GM21717 (cell line): ENCODE data around the gene KLHL6.
"Not testable (repeated sequence)": the region's sequence is repeated elsewhere in the genome, so short reads cannot be mapped to it uniquely, and the experiment has no call there.

Experiments
- ATAC-seq: cut with Tn5 transposase; IDR thresholded peaks from one replicate; pipeline ENCODE4 v1.9.1; 2021; ENCODE audit warnings: mild to moderate bottlenecking, moderate library complexity; ENCODE audit not compliant: unreplicated experiment

KLHL6 gene

DNA sequence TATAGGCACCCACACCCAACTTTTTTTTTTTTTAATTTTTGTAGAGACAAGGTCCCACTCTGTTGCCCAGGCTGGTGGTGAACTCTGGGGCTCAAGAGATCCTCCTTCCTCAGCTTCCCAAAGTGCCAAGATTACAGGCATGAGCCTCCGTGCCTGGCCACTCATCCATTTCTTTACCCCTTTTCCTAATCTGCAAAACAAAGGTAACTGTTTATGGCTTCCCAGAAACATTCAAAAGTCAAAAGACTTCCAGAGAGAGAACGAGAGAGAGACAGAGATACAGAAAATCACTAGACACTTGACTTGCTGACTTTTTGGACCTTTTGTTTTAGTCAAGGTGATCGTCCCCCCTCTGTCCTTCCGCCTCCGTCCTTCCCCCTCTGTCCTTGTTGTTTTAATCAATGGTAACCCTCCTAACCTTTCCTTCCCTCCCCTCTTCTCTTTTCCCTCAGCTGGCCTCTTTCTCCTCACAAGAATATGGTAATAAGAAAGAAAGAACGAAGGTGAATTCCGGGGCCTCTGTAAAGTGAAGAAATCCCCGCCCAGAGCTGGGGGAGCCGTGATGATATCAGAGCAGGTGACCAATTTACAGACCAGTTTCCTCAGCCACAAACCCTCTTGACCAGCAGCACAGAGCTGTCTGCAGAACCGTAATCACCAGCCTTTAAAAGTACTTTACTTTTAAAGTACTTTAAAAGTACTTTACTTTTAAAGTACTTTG is 21.9 kb downstream of the KLHL6 start:
- ATAC-seq = no peak

DNA sequence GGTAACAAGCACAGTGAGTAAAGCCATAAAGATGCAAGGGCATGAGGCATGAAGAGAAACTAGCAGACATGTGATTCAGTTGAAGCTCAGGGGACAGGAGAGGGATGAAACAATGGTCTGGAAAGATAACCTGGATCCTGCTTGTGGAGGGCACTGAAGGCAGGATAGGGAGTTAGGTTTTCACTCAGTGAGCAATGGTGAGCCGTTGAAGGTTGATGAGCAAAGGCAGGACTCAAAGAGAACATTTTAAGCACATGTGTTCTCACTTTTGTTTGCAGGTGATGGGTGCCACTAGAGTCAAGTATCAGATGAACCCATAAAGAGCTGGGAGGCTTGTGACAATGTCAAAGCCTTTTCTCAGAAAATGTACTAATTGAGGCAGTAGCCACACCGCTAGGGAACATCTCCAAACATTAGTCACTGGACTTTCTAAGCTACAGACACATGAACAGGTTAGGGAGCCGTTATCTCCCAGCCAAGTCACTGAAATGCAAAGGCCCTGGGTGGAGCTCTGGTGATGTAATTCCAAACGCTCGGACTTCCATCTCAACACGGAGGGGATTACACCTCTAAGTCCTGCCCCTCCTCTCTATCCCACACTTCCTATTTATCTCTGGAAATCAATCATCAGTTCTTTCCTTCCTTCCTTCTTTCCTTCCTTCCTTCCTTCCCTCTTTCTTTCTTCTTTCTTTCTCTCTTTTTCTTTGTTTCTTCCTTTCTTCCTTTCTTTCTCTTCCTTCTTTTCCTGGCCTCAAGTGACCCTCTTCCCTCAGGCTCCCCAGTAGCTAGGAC is 22.7 kb downstream of the KLHL6 start:
- ATAC-seq = no peak

DNA sequence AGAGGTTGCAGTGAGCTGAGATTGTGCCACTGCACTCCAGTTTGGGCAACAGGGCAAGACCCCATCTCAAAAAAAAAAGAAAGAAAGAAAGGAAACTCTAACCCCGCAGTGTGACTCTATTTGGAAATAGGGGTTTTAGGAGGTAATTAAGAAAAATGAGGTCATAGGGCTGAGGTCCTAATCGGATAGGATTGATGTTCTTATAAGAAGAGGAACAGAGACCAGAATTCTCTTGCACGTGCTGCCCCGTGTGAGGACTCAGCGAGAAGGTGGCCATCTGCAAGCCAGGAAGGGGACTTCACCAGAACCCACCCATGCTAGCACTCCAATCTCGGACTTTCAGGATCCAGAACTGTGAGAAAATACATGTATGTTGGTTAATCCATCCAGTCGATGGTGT is 25.8 kb downstream of the KLHL6 start:
- ATAC-seq = no peak

DNA sequence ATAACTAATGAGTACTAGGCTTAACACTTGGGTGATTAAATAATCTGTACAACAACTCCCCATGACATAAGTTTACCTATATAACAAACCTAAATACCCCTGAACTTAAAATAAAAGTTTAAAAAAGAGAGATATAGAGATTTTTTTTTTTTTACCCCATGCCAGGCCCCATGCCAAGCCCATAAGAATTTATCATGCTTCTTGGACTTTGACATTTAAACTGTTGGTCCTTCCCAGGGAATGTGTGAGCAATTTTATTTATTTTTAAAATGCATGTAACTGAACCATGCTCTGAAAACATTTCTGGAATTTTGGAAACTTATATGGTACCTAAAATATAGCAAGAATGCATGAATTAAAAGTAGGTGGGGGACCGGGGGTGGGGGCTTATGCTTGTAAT is 26.3 kb downstream of the KLHL6 start:
- no peak for ATAC-seq

- ATAC-seq = not testable (repeated sequence)
These were observed 26.7 kb downstream of the KLHL6 start for GRCh38 chr3:183528758-183529157.

DNA sequence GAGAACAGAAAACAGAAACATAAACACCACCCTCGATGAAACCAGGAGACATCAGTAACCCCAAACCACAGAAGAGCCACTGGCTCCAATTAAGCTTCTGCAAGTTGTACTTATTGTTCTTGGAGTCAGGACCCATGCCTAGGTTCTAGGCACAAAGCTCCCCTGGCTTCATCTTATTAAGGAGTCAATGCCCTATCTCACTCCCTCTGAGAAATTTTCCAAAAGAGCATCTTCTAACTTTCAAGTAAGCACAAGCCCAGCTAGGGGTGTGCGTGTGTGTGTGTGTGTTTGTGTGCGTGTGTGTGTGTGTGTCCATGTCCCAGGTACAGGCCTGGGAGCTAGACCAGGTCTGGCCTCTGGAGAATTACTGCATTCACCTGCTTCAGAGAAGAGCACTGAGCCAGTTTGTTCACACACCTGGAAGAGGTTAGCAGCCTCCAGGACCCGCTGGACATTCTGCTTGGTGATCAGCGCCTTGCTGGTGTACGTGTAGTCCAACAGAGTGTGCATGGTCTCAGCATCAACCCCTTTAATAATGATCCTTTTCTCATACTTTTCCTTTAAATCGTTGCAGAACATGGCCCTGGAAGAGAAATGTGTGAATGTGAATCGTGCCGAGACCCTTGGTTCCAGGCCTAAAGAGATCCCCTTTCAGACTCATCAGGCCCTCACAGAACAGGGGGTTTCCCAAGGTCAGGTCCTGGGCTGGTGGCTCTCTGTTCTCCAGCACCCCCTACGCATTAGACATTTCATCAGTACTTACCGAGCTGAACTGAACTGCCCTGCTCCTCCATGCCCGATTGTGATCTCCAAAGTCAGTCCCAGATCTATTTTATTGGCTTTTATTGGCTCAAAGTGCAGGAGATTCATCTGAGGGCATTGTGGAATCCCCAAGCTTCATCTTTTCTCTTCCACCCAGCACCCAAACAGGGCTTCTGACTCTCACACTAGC is 27.8 kb downstream of the KLHL6 start:
- ATAC-seq = peak; percentile 81

DNA sequence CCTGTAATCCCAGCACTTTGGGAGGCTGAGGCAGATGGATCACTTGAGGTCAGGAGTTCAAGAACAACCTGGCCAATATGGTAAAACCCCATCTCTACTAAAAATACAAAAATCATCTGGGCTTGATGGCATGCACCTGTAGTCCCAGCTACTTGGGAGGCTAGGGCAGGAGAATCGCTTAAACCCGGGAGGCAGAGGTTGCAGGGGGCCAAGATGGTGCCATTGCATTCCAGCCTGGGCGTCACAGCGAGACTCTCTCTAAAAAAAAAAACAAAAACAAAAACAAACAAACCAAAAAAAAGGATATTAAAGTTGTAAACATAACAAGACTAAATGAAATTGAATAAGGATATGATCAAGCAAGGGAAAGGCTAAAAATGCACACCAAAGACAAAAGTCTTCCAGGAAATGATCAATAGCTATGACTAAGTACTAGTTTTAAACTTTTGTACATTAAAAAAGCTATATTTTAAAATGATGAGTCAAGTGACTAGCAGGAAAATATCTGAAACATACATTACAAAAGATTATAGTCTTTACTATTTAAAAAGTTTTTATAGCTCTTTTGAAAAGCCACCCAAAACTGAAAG is 28.6 kb downstream of the KLHL6 start:
- no peak for ATAC-seq

DNA sequence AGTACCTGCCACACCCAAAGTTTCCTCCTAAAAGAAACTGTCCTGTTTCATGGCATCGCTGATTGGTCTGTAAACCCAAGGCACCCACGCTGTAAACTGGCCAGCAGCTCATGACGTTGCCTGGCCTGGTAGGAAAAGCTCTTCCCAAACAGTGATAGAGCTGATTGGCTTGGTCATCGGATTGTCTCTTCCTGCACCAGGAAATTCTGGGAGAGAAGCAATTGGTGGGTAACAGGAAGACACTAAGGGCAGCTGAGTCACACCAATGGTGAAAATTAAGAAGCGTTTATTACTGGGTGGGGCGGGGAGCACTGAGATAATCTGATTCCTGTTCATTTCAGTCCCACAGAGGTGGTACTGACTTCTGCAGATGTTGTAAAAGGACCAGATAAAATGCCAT is 31.0 kb downstream of the KLHL6 start:
- no peak for ATAC-seq

GRCh38 chr3:183520741-183521556 is 34.6 kb downstream of the KLHL6 start:
- ATAC-seq = not testable (repeated sequence)

- not testable (repeated sequence) for ATAC-seq
These were observed 35.2 kb downstream of the KLHL6 start for GRCh38 chr3:183520295-183520694.

DNA sequence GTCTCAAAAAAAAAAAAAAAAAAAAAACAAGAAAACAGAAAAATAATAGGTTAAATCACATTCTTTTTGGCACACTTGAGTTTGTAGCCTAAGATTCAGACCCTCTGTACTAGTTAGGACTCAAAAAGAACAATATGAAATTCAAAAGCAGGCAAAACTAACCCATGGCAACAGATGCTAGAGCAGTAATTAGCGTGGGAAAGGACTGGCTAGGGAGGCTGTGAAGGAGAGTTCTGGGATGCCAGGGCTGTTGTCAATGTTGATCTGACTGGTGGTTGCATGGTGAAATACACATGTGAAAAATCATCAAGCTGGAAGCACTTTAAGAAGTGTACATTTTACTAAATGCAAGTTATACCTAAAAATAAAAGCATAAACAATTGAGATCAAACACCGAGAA is 35.6 kb downstream of the KLHL6 start:
- ATAC-seq = no peak

DNA sequence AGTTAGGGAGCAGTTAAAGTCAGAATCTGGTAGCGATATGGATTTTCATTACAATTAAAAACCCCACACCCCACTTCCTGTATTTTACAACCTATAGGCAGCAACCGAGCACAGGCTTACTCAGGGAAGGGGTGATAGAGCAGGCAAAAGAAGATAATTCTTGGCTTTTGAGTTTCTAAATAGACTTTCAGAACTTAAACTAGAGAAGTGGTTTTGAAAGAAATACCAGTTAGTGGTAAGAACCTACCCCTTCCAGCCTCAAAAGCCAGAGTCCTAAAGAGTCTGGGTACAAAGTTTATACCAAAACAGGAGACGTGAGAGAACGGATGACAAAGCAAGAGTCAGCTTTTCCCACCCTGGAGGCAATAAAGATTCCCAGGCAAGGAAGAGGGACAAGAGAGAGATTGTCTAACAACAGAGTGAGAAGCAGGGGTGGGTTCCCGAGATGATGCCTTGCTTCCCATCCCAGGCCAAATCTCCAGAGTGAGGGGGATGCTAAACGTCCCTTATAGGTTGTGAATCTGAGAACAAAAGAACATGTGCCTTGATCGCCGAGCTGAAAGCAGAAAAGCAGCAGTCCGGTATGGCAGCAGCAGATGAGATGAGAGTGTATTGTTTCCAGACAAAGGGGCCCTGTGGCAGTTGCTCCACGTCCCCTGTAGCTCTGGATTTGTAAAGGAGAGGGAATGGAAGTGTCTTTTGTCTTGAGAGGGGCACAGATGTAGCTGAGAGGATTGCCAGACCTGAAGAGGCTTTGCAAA is 36.8 kb downstream of the KLHL6 start:
- ATAC-seq = no peak

GRCh38 chr3:183517607-183518006 is 37.9 kb downstream of the KLHL6 start:
- no peak for ATAC-seq

GRCh38 chr3:183515968-183516851 is 39.3 kb downstream of the KLHL6 start:
- ATAC-seq = peak; percentile 74

DNA sequence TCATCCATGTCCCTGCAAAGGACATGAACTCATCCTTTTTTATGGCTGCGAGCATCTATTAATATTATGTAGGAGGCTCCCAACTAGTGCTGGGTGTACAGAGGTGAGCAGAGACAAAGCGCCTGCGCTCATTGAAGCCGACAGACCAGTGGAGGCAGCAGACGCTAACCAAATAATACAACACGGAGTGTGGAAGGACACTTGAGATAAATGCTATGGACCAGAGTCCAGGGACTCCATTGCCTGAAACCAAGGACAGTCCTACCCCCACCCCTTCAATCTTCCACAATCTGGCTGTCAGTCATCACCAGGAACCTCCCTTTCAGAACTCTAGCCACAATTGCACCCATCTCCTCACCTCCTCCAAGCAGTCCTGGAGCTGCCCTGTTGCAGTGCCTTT is 41.5 kb downstream of the KLHL6 start:
- ATAC-seq = no peak

DNA sequence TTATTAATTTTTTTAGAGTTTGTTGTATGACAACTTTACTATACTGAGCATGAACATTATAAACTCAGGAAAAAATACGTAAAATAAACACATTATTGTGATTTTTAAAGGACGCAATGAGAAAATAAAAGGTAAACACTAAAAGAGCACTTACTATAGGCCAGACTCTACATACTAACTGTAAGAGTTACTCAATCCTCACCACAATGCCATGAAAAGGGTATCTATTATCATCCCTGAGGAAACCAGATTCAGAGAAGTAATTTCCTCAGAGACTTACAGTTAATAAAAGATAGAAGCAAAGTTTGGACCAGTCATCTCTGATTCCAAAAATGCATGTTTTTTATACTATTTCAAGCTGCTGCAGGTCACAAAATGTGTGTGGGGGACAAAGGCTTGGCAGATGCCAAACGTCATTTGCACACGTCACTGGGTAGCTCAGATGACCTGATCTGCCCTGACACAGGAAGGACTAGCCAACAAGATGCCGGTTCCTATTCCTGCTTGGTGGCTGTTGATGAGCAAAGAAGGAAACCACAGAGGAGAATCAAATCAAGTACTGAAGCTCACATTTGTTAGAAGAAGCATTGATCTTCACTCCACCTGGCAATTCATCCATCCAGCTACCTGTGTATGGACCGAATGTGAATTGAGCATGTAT is 42.3 kb downstream of the KLHL6 start:
- ATAC-seq = no peak

- peak; percentile 35 for ATAC-seq
These were observed 44.0 kb downstream of the KLHL6 start for GRCh38 chr3:183511286-183512131.
